Measurements from ENCODE around the gene LONP1.
"Not testable (repeated sequence)": the region's sequence is repeated elsewhere in the genome, so short reads cannot be mapped to it uniquely, and the experiment has no call there.

LONP1 gene

DNA sequence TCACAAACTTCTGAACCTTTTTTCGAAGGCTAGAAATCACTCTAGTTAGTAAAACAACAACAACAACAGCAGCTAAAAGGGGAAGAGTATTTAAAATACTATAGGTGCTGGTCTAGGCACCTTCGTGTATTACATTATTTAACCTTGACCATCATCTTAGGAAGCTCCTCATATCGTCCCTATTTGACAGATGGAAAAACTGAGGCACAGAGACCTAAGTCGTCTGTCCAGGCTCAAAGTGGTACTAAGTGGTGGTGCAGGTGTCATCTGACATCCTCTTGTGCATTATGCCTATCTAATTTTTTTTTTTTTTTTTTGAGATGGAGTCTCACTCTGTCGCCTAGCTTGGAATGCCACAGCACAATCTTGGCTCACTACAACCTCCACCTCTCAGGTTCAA lies 29.6 kb upstream of the LONP1 start:
- DNase-seq (ENCODE audit: insufficient read length, low spot score) (no peak), FAIRE-seq (no peak)
- no peak for TF ChIP-seq CTCF (IDR thresholded peaks at IDR 0.05; ENCODE audit: insufficient read depth, missing control alignments)

GRCh38 chr19:5748920-5749319 lies 29.0 kb upstream of the LONP1 start:
- not testable (repeated sequence) for DNase-seq (ENCODE audit: insufficient read length, low spot score); FAIRE-seq

GRCh38 chr19:5744999-5745398 lies 25.1 kb upstream of the LONP1 start:
- not testable (repeated sequence) for DNase-seq (ENCODE audit: insufficient read length, low spot score); FAIRE-seq

- FAIRE-seq (no peak), DNase-seq (ENCODE audit: insufficient read length, low spot score) (no peak)
- no peak for TF ChIP-seq CTCF (IDR thresholded peaks at IDR 0.05; ENCODE audit: insufficient read depth, missing control alignments)
Observed at GRCh38 chr19:5743630-5744029, 23.7 kb upstream of the LONP1 start.

DNA sequence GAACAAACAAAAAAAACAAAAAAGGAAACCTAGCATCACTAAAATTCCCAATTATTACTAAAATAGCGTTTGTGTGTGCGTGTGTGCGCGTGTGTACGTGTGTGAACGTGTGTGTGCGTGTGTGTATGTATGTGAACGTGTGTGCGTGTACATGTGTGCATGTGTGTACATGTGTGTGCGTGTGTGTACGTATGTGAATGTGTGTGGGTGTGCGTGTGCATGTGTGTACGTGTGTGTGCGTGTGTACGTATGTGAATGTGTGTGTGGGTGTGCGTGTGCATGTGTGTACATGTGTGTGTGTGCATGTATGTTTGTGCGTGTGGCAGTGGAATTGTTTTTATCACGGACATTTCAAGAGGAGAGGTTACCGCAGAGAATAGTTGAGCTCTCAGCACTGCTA lies 22.1 kb upstream of the LONP1 start:
- no peak for TF ChIP-seq CTCF (IDR thresholded peaks at IDR 0.05; ENCODE audit: insufficient read depth, missing control alignments)
- DNase-seq (ENCODE audit: insufficient read length, low spot score) (no peak), FAIRE-seq (no peak)

DNA sequence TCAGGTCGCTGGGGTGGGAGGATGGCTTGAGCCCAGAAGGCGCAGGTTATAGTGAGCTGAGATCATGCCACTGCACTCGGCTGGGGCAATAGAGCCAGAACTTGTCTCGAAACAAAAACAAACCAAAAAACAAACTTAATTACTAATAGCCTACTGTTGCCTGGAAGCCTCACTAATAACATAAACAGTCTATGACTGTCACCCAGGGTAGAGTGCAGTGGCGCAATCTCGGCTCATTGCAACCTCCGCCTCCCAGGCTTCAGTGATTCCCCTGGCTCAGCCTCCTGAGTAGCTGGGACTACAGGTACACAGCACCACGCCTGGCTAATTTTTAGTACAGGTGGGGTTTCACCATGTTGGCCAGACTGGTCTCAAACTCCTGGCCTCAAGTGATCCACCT lies 18.5 kb upstream of the LONP1 start:
- no peak for DNase-seq (ENCODE audit: insufficient read length, low spot score)
- FAIRE-seq, result no peak
- TF ChIP-seq CTCF (IDR thresholded peaks at IDR 0.05; ENCODE audit: insufficient read depth, missing control alignments), result no peak

GRCh38 chr19:5733172-5733571 lies 13.2 kb upstream of the LONP1 start:
- not testable (repeated sequence) for DNase-seq (ENCODE audit: insufficient read length, low spot score); FAIRE-seq

GRCh38 chr19:5727453-5728050 lies 7.6 kb upstream of the LONP1 start:
- TF ChIP-seq CTCF (IDR thresholded peaks at IDR 0.05; ENCODE audit: insufficient read depth, missing control alignments), result no peak
- DNase-seq (ENCODE audit: insufficient read length, low spot score), result no peak
- no peak for FAIRE-seq

- DNase-seq (ENCODE audit: insufficient read length, low spot score) (no peak), FAIRE-seq (no peak)
- TF ChIP-seq CTCF (IDR thresholded peaks at IDR 0.05; ENCODE audit: insufficient read depth, missing control alignments), result no peak
Observed at GRCh38 chr19:5719274-5719960, 529 bp downstream of the LONP1 start.

Measured in D721Med (cell line).